Rectal smooth muscle tissue (tissue), 1 donor: ENCODE data around the gene EFNA3.

Experiments
- H3K27ac ChIP-seq: one replicate; pipeline ENCODE4 v1.7.0; 2013; ENCODE audit warnings: low read depth, low read length, inconsistent platforms
- H3K27me3 ChIP-seq: one replicate; pipeline ENCODE4 v1.7.0; 2013; ENCODE audit warnings: low read length; ENCODE audit not compliant: control insufficient read depth, insufficient read depth
- H3K36me3 ChIP-seq: one replicate; pipeline ENCODE4 v1.7.0; 2013; ENCODE audit warnings: low read length; ENCODE audit not compliant: control insufficient read depth, insufficient read depth
- H3K4me1 ChIP-seq: one replicate; pipeline ENCODE4 v1.7.0; 2013; ENCODE audit warnings: low read length; ENCODE audit not compliant: control insufficient read depth, insufficient read depth
- H3K4me3 ChIP-seq: one replicate; pipeline ENCODE4 v1.7.0; 2013; ENCODE audit warnings: low read length
- H3K9ac ChIP-seq: one replicate; pipeline ENCODE4 v1.7.0; 2013; ENCODE audit warnings: low read length

Gene EFNA3

DNA sequence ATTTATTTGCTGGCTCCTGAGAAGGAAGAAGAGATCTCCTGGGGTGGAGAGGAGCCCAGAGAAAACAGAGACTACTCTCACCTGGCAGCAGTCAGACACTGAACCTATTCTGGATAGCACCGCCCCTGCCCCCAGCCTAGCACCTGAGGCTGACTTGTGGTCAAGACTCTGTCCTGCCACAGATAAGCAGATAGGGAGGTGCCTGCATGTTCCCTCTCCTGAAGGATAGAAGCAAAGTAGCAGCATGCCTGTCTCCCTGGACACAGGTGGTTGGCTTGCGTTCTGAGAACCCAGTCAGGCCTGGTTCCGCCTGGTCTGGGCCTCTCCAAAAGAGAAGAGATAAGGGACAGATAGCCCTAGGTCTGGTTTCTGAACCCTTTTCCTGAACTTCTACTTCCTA is 1.3 kb upstream of the EFNA3 start:
- no peak overlapping the region for H3K27ac ChIP-seq
- no peaks in the 10 kb centered on the region for H3K36me3 ChIP-seq
- no peak overlapping the region for H3K4me3 ChIP-seq
- H3K4me1 ChIP-seq = peaks cover 10% of the 10 kb centered on the region
- H3K27me3 ChIP-seq = peaks cover 18% of the 10 kb centered on the region
- no peak overlapping the region for H3K9ac ChIP-seq

DNA sequence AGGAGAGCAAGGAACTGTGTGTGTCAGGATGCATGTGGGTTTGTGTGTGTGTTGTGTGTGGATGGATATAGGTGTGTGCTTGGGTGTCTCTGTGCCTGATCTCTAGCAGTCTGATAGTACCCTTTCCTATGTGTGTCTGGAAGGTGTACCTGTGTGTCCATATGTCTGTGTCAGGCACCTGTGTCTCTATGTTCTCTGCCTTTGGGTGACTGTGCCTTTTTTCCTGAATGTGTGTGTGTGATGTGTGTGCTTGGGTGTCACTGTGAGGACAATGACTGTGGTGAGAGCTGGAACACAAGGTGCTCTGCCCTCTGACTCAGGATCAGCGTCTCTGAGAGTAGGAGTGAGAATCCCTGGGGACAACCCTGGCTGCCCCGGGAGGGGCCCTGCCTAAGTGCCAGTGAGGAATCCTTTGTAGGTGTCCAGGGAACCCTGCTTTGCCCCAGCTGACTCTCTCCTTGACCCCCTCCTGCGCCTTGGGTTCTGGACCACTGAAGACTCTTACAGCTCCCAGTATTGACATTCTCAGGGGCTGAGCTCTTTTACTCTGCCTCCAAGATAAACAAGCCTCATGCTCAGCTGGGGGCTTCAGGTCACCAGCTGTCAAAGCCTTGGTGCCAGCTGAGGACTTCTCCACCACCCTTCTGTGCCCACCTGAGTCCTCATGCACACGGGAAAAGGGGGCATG is 735 bp upstream of the EFNA3 start:
- no peaks in the 10 kb centered on the region for H3K36me3 ChIP-seq
- no peak overlapping the region for H3K4me3 ChIP-seq
- no peak overlapping the region for H3K9ac ChIP-seq
- peaks cover 20% of the 10 kb centered on the region for H3K27me3 ChIP-seq
- H3K27ac ChIP-seq = no peak overlapping the region
- peaks cover 10% of the 10 kb centered on the region for H3K4me1 ChIP-seq

DNA sequence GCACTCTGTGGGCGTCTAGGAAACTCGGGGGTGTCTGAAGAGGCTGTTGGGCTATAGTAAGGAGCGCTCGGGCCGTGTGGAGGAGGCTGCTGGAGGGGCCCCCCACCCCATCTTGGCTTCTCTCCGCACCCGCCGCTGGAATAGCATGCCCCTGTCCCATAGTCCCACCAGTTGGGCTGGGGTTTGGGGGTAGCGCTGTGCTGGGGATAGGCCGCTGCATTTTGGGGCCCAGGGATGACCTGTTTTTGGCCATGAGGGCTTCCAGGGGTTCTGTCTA is 511 bp downstream of the EFNA3 start:
- Histone ChIP-seq H3K27me3 (peaks cover 31% of the 10 kb centered on the region), H3K27ac (no peak overlapping the region), H3K9ac (no peak overlapping the region), H3K4me3 (peak overlapping the region; percentile 40), H3K4me1 (peaks cover 10% of the 10 kb centered on the region), H3K36me3 (no peaks in the 10 kb centered on the region)

DNA sequence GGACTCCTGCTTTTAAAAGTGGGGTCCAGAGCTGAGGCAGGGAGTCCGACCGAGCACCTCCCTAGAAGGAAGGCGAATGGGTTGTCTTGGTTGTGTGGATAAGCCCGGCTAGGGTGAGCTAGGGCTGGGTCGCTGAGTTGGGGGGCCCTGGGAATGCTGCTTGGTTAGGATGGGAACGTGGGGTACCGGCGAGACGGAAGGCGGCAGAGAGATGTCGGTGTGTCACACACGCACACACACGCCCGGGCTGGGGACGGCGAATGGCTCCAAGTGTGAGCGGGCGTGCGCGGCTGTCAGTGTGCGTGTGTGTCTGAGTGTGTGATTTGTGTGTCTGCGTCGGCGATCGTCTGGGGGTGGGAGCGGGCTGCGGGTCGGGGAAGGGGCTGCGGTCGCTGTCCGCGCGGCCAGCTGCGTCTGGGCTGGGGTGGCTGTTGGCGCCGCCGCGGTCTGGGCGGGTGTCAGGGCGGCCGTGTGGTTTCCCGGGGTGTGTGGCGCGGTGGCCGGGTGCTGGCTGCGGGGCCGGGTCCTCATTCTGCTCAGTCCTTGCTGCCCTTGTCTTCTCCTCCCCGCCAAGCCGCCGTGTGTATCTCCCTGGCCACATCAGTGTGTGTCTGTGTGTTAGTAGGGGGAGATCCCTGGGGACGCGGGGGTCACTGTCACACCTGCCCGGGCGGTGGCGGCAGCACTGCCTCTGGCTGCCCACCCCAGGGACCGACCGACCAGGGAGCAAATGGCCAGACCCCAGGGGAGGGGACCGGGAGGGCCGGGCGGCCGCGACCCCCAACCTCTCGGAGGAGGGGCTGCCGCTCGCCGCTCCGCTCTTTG is 1.1 kb downstream of the EFNA3 start:
- H3K9ac ChIP-seq = peak overlapping the region; percentile 2
- peak overlapping the region; percentile 51 for H3K4me3 ChIP-seq
- peaks cover 33% of the 10 kb centered on the region for H3K27me3 ChIP-seq
- no peak overlapping the region for H3K27ac ChIP-seq
- H3K4me1 ChIP-seq = peaks cover 14% of the 10 kb centered on the region
- no peaks in the 10 kb centered on the region for H3K36me3 ChIP-seq

DNA sequence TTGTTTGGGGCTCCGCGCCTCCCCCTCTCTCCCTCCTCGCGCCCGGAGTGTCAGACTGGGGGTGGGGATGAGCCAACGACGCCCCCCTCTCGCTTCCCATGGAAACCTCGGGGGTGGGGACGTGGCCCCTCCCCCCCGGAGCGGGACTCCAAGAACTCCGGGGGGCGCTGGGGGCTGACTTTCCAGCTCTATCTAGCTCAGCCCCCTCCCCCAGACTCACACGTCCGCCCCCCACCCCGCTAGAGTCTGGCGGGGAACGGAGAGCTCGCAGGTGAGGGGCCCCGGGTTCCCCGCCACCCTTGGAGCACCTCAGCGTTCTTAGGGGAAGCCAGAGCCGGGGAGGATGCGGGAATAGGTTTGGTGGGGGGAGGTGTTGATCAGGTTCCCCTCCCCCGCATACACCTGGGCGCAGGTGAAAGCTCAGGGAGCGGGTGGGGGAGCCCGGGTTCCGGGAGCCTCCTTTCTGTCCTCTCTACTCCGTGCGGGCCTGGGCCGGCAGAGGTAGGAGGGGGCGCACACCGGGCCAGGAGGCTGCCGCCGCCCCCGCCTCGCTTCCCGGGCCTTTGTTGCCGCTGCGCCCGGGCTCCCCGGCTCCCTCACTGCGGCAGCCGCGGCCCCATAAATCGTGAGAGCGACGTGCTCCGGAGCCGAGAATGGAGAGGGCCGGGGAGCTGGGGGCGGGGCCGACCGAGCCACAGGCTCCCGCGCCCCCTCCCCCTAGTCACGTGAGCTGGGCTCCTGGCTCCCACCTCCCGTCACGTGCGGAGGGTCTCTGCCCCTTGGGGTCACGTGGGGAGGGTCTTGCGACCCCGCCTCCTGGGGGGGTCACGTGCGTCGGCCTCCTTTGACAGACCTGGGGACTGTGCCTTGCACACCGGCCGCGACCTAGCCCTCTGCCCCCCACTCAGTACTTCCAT is 1.9 kb downstream of the EFNA3 start:
- H3K4me3 ChIP-seq = peak overlapping the region; percentile 51
- no peak overlapping the region for H3K27ac ChIP-seq
- peaks cover 33% of the 10 kb centered on the region for H3K27me3 ChIP-seq
- H3K9ac ChIP-seq = no peak overlapping the region
- no peaks in the 10 kb centered on the region for H3K36me3 ChIP-seq
- H3K4me1 ChIP-seq = peaks cover 16% of the 10 kb centered on the region

DNA sequence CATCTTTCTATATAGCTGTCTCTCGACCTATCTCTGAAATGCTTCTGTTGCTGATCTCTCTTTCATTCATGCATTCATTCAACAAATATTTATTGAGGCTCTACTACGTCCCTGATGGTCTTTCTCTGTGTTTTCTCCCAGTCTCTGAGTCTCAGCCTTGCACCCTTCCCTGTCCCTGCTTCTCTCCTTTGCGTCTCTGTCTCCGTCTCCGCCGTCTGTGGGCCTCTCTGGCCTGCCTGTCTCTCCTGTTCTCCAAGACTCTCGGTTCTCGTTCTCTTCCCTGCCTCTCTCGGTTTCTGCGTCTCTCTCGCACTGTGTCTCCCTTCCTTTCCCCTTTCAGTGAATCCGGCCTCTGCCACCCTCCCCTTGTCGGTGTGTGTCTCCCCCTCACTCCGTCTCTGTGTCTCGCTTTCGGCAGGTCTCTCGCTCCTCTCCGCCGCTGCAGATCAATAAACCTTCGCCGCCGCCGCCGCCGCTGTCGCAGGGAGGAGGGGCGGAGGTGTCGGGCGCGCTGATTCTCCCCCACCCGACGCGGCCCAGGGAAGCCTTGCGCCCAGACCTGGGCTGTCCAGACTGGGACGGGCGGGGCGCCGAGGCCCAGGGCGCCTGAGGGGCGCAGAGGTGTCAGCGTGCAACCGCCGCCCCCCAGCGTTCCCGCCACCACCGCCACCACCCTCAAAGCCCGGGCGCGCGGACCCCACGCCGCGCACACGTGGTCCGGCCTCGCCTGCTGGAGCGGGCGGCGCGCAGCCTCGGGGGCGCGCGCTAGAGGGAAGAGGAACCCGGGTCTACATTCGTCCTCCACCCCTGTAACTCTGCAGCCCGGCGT is 3.0 kb downstream of the EFNA3 start:
- H3K9ac ChIP-seq = no peak overlapping the region
- H3K4me1 ChIP-seq = peaks cover 17% of the 10 kb centered on the region
- H3K4me3 ChIP-seq = peak overlapping the region; percentile 29
- H3K27ac ChIP-seq = no peak overlapping the region
- peaks cover 33% of the 10 kb centered on the region for H3K27me3 ChIP-seq
- no peaks in the 10 kb centered on the region for H3K36me3 ChIP-seq

DNA sequence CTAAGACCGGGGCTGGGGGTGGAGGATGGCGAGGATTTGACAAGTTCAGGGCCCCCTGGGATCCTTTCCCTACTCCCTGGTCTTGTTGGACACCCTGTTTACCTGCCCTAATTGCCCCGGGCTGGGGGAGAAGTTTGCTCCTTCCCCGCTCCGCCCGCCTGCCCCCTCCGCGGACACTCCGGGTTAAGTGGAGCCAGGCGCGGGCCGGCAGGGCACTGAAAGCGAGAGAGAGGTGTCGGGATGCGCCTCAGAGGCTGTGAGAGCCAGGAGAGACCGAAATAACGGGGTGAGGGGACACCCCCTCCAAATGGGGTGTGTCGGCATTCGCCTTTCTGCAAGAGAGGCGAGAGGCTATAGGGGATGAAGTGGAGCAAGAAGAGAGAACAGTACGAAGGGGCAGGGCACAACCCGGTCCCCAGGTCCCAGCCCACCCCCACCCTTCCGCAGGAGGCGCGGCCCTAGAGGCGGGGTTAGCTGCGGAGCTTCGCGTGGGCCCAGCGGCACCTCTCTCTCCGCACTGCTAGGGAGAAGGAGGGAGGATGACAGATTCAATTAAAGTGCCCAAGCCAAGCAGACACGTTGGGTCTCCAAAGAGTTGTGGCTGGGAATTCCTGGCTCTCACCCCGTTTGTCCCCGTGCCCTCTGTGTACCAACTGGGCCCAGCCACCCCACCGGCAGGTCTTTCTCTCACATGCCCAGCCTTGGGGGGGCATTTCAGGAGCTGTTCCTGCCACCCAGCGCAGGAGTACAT is 3.8 kb downstream of the EFNA3 start:
- no peak overlapping the region for H3K27ac ChIP-seq
- peaks cover 17% of the 10 kb centered on the region for H3K4me1 ChIP-seq
- H3K36me3 ChIP-seq = no peaks in the 10 kb centered on the region
- H3K4me3 ChIP-seq = peak overlapping the region; percentile 29
- H3K9ac ChIP-seq = no peak overlapping the region
- H3K27me3 ChIP-seq = peaks cover 33% of the 10 kb centered on the region

DNA sequence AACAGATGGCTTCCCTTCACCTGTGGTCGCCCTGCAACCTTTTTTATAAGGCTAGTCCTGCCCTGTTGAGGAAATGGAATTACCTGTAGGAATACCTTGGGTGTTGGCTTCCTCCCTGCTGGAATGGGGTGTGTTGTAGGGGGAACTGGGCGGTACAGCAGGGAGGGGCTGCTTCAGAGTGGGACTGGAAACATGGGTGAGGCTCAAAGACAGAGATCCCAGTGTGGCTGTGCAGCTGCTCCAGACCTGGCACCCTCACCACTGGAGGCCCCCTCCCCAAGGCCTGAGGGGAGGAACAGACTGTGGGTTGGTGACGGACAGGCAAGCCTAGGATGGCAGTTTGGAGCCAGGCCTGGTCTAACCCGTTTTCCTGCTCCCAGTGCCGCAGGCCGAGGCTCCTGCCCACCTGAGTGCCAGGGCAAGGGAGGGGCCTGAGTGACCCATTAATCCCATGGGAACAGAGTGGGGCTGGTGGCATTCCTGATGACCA is 4.5 kb downstream of the EFNA3 start:
- no peak overlapping the region for H3K9ac ChIP-seq
- H3K4me3 ChIP-seq = no peak overlapping the region
- peaks cover 17% of the 10 kb centered on the region for H3K4me1 ChIP-seq
- H3K27me3 ChIP-seq = peaks cover 33% of the 10 kb centered on the region
- no peaks in the 10 kb centered on the region for H3K36me3 ChIP-seq
- no peak overlapping the region for H3K27ac ChIP-seq

DNA sequence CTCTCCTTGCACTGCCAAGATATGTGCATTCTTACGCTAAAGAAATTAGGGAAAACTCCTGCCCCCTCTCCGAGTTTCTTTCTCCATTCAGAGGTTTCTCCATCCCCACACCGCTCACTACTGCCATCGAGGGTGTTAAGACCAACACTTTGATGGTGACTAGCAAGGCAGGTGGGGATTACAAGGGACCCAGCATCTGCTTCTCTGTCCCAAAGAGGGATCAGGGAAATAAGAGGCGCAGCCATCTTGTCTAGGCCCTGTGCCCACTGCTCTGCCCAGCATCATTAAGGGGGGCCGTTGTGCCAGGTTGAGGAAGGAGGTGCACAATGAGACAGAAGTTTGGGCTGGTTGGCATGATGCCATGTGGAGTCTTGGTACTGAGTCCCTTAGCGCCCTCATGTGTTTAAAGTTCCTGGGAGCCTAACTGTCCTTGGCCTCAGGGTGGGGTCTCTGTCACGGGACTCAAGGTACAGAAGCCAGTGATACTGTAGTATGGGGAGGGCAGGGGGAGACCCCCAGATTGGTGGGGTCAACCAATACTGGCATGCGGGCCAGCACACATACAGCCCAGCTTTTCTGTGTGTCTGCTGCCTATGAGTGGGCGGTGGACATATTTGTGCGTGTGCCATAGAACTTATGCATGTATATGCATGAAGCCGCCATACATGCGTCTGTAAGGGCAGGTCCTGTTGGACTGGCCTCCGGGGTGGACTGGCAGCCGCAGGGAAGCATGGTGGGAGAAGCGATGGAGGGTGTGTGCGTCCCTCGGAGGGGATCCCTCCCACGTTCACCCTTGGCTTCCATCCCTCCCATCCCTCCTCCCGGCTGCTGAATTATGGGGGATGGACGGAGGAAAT is 5.5 kb downstream of the EFNA3 start:
- Histone ChIP-seq H3K4me3 (peak overlapping the region; percentile 40), H3K9ac (no peak overlapping the region), H3K36me3 (no peaks in the 10 kb centered on the region), H3K4me1 (peaks cover 17% of the 10 kb centered on the region), H3K27me3 (peaks cover 33% of the 10 kb centered on the region), H3K27ac (no peak overlapping the region)

DNA sequence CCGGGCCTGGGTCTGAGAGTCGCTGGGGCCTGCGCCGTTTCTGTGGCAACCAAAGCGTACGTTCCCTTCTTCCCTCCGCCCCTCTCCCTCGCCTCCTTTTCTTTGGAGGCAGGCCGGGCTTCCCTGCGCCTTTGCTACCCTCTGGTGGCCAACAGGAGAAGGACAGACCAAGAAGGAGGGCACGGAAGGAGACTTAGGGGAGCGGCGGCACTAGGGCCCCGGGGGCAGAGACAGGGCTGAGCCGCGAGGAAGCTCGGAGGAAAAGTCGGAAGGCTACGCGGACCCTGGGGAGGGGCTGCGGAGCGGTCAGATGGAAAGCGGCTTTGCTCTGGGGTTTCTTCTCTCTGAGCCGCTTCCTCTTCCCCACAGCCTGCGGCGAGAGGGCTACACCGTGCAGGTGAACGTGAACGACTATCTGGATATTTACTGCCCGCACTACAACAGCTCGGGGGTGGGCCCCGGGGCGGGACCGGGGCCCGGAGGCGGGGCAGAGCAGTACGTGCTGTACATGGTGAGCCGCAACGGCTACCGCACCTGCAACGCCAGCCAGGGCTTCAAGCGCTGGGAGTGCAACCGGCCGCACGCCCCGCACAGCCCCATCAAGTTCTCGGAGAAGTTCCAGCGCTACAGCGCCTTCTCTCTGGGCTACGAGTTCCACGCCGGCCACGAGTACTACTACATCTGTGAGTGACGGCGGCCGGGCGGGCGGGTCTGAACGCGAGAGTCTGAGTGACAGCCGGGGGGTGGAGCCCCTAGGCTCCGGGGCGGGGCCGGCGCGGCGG is 6.3 kb downstream of the EFNA3 start:
- Histone ChIP-seq H3K27me3 (peaks cover 26% of the 10 kb centered on the region), H3K4me1 (peaks cover 16% of the 10 kb centered on the region), H3K9ac (peak overlapping the region; percentile 69)

More for the DNA sequence above, 6.3 kb downstream of the EFNA3 start:
- H3K36me3 ChIP-seq = no peaks in the 10 kb centered on the region
- peak overlapping the region; percentile 79 for H3K27ac ChIP-seq
- H3K4me3 ChIP-seq = peak overlapping the region; percentile 86
